Body of pancreas (tissue), 4 donors: ENCODE results near the gene LRRN1.

Source experiments
- CTCF ChIP-seq, 7 experiments: fragments of 450-650 bp in 4 of 7; fragments of 200-600 bp in 3 of 7; sonication (generic) in 3 of 7; IDR thresholded peaks; one replicate each; pipeline ENCODE4 v1.5.1; 2016 to 2019; ENCODE audit warnings: antibody characterized with exemption in 7 of 7
- POLR2A ChIP-seq, 3 donors: fragments of 450-650 bp; IDR thresholded peaks; one replicate each; pipeline ENCODE4 v1.6.1; 2016; ENCODE audit warnings: antibody characterized with exemption in 3 of 3, mild to moderate bottlenecking in 2 of 3

- TF ChIP-seq CTCF (IDR thresholded peaks at IDR 0.05) (no peak), POLR2A (IDR thresholded peaks at IDR 0.05) (no peak)
These were observed 61.0 kb downstream of the LRRN1 start for GRCh38 chr3:3860235-3860634.
